ENCODE results near the gene MEPE.
"Not testable (repeated sequence)": the region's sequence is repeated elsewhere in the genome, so short reads cannot be mapped to it uniquely, and the experiment has no call there.

The MEPE gene

DNA sequence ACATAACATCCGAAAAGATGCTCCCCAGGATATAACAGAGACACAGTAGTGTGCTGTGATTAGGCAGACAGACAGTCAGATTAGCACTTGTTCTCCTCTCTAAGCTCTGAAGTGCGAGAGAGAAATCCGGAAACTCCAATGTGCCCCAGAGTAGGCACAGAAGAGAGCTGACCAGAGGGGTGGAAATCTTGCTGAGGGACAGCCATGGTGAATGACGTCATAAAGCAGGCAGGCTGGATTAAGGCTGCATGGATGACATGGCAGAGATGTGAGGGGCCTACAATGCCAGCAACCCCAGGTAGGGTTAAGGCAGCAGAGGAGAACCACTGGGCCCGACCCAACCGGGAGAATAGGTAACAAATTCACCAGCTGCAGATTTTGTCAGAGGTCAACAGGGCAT lies 53.3 kb downstream of the MEPE start:
- DNase-seq, result no peak

DNA sequence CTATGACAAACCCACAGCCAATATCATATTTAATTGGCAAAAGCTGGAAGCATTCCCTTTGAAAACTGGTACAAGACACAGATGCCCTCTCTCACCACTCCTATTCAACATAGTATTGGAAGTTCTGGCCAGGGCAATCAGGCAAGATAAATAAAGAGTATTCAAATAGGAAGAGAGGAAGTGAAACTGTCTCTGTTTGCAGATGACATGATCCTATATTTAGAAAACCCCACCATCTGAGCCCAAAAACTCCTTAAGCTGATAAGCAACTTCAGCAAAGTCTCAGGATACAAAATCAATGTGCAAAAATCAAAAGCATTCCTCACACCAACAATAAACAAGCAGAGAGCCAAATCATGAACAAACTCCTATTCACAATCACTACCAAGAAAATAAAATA lies 58.0 kb downstream of the MEPE start:
- not testable (repeated sequence) for DNase-seq

DNA sequence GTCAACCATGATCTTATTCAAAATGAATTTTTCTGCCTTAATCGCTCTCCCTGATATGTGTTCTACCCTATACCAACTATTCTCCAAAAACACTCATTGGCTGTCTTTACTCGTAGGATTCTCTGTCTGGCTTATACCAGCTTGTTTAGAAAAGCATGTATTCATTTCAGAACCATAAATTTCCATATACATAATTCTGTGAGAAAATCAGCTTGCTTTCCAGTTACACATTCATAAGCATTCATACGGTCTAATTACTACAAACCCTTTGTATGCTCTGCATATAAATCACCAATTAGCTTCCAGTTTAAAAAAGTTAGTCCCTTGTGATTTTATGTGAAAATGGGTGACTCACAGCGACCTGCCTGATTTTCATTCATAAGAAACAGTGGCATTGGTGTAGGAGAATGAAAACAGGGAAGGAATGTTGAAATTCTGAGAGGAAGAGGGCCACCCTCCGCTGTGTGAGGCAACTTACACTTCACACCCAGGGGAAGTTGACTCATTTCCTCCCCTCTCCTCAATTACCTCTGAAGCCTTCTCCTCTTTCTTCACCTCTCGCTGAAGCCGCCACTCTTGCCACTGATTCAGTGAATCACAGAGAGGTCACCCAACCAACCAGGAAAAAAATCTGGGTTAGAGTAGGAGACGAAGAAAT lies 63.3 kb downstream of the MEPE start:
- DNase-seq, result no peak

All from stimulated activated naive CD4-positive, alpha-beta T cell (primary cell).